Measurements from ENCODE around the gene RAB9B.

Gene RAB9B

GRCh38 chrX:103794119-103794518 is 37.9 kb downstream of the RAB9B start:
- CTCF ChIA-PET, result no interaction called here
- POLR2A ChIA-PET, result no interaction called here
- TF ChIP-seq CTCF (IDR thresholded peaks at IDR 0.05; ENCODE audit: control extremely low read depth, extremely low read depth, low read depth, missing control alignments), result no peak
- DNase-seq (ENCODE audit: extremely low spot score), result no peak

DNA sequence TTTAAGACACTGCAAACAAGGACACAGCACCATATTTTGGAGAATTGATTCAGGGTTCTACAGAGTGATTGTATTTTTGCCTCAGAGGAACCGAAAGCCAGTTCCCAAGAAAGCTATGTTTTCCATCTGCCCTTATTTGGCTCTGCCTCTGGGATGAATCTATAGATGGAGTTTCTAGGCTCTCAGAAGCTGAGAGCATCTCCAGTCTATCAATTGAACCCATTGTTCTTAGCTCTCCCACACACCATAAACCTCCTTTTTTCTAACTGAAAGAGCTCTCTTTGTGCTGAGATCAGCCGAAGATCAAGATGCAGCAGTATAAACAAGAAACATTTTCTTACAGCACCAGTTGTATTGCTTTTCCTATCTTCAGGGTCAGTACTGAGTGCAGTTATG is 38.5 kb downstream of the RAB9B start:
- CTCF ChIA-PET, result no interaction called here
- DNase-seq (ENCODE audit: extremely low spot score), result no peak
- POLR2A ChIA-PET, result no interaction called here
- TF ChIP-seq CTCF (IDR thresholded peaks at IDR 0.05; ENCODE audit: control extremely low read depth, extremely low read depth, low read depth, missing control alignments), result no peak

- ChIA-PET POLR2A (no interaction called here), CTCF (no interaction called here)
- no peak for TF ChIP-seq CTCF (IDR thresholded peaks at IDR 0.05; ENCODE audit: control extremely low read depth, extremely low read depth, low read depth, missing control alignments)
- no peak for DNase-seq (ENCODE audit: extremely low spot score)
Observed at GRCh38 chrX:103792916-103793544, 39.0 kb downstream of the RAB9B start.

DNA sequence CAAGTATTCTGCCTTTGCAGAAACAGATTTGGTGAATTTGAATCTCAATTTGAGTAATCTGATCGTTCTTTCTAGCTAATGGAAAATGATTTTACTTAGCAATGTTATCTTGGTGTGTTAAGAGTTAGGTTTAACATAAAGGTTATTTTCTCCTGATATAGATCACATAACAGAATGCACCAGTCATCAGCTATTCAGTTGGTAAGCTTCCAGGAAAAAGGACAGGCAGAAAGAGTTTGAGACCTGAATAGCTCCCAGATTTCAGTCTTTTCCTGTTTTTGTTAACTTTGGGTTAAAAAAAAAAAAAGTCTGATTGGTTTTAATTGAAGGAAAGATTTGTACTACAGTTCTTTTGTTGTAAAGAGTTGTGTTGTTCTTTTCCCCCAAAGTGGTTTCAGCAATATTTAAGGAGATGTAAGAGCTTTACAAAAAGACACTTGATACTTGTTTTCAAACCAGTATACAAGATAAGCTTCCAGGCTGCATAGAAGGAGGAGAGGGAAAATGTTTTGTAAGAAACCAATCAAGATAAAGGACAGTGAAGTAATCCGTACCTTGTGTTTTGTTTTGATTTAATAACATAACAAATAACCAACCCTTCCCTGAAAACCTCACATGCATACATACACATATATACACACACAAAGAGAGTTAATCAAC is 40.1 kb downstream of the RAB9B start:
- no peak for TF ChIP-seq CTCF (IDR thresholded peaks at IDR 0.05; ENCODE audit: control extremely low read depth, extremely low read depth, low read depth, missing control alignments)
- no peak for DNase-seq (ENCODE audit: extremely low spot score)
- ChIA-PET POLR2A (interaction anchor here (0.6 kb wide), 1 partner anchor 166 kb away, joined by 5 read pairs; no protein-coding TSS in a partner anchor), CTCF (no interaction called here)

DNA sequence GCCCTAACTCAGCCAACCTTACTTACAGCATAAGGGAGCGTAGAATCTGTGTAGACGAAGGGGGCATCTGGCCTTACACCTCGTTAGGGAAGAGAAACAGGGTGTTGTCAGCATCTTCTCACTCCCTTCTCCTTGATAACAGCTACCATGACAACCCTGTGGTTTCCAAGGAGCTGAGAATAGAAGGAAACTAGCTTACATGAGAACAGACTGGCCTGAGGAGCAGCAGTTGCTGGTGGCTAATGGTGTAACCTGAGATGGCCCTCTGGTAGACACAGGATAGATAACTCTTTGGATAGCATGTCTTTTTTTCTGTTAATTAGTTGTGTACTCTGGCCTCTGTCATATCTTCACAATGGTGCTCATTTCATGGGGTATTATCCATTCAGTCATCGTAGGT is 40.8 kb downstream of the RAB9B start:
- CTCF ChIA-PET, result no interaction called here
- no peak for TF ChIP-seq CTCF (IDR thresholded peaks at IDR 0.05; ENCODE audit: control extremely low read depth, extremely low read depth, low read depth, missing control alignments)
- POLR2A ChIA-PET, result interaction anchor here (0.6 kb wide), 1 partner anchor 166 kb away, joined by 5 read pairs; no protein-coding TSS in a partner anchor
- no peak for DNase-seq (ENCODE audit: extremely low spot score)

GRCh38 chrX:103789004-103789403 is 43.1 kb downstream of the RAB9B start:
- ChIA-PET CTCF (no interaction called here), POLR2A (no interaction called here)
- no peak for TF ChIP-seq CTCF (IDR thresholded peaks at IDR 0.05; ENCODE audit: control extremely low read depth, extremely low read depth, low read depth, missing control alignments)
- DNase-seq (ENCODE audit: extremely low spot score), result peak; percentile 16

Measured in GM10248 (cell line).